K562 (cell line): ENCODE measurements around the gene BPIFB6. TPM values are rescaled to one million over a fixed set of nuclear protein-coding genes. Genes with fewer than 3 reads are reported as not detected.

ENCODE experiments used
- ATAC-seq: fragments of 200-7000 bp; cut with Tn5 transposase; 3 replicates; pipeline ENCODE4 v1.9.1; 2020; ENCODE audit warnings: moderate library complexity
- BruUV-seq: library from RNA; stranded (reverse); fragments of 400-500 nt; replicated peaks from 2 replicates; lab custom pipeline; 2021; lab: Mats Ljungman, UMichigan
- CTCF ChIA-PET: fragments of 300-600 bp; formaldehyde crosslinking; extraction: SDS; loops from one replicate; lab custom pipeline; 2021; ENCODE audit warnings: low intra/inter-chr PET ratio; lab: Yijun Ruan, JAX
- POLR2A ChIA-PET: fragments of 300-600, 350-650 bp; sonication (Branson Sonifier 250); formaldehyde crosslinking; extraction: SDS; loops from one replicate; lab custom pipeline; 2021; ENCODE audit warnings: antibody characterized with exemption, inconsistent platforms; lab: Yijun Ruan, JAX
- DNase-seq, 4 experiments: peaks; one replicate each; pipeline versions ENCODE4 v3.0.0 to v3.0.0-alpha.2; 2011 to 2018; ENCODE audit warnings: low spot score in 3 of 4, mixed read lengths in 3 of 4; ENCODE audit errors: extremely low read depth in 1 of 4
- FAIRE-seq: peaks from 2 replicates; lab custom pipeline; 2011; peaks lifted over from hg19 to GRCh38; lab: Jason Lieb, UNC
- H2AFZ ChIP-seq: 2 replicates; pipeline ENCODE4 v1.6.0; 2011; ENCODE audit warnings: low read depth, low read length, control low read depth, inconsistent platforms
- H3K27ac ChIP-seq: fragments of 200-600 bp; 3 replicates; pipeline ENCODE4 v1.8.0; 2011; ENCODE audit warnings: low read depth, mild to moderate bottlenecking, control low read depth, inconsistent platforms, low read length, moderate library complexity, mixed read lengths; ENCODE audit errors: extremely low read depth
- H3K27me3 ChIP-seq, 2 experiments: fragments of 300-600 bp in 1 of 2; 2 replicates in 1 of 2; 3 replicates in 1 of 2; pipeline versions ENCODE4 v1.6.0 to v1.8.0; 2011; ENCODE audit warnings: inconsistent platforms in 2 of 2, low read length in 2 of 2, mild to moderate bottlenecking in 1 of 2, mixed read lengths in 1 of 2, moderate library complexity in 1 of 2; ENCODE audit not compliant: control insufficient read depth in 2 of 2, insufficient read depth in 2 of 2
- H3K36me3 ChIP-seq: fragments of 300-600 bp; 3 replicates; pipeline ENCODE4 v1.8.0; 2011; ENCODE audit warnings: mild to moderate bottlenecking, low read length, inconsistent platforms; ENCODE audit not compliant: control insufficient read depth, insufficient read depth
- H3K4me1 ChIP-seq, 2 experiments: fragments of 200-600 bp in 1 of 2; replicated peaks in 1 of 2; 2 replicates in 1 of 2; 3 replicates in 1 of 2; pipeline versions ENCODE4 v1.5.1 to v1.8.0; 2011; ENCODE audit warnings: inconsistent platforms in 2 of 2, low read length in 2 of 2, mild to moderate bottlenecking in 1 of 2, mixed read lengths in 1 of 2, moderate library complexity in 1 of 2; ENCODE audit not compliant: control insufficient read depth in 2 of 2, insufficient read depth in 2 of 2
- H3K4me2 ChIP-seq: 2 replicates; pipeline ENCODE4 v1.6.1; 2011; ENCODE audit warnings: low read length, control low read depth, inconsistent platforms, mixed read lengths; ENCODE audit not compliant: insufficient read depth
- H3K4me3 ChIP-seq: fragments of 200-600 bp; sonication (generic), shearing (Covaris generic); 2 replicates; pipeline ENCODE4 v1.5.1; 2016; ENCODE audit warnings: control low read depth, inconsistent platforms
- H3K79me2 ChIP-seq: fragments of 200-600 bp; 3 replicates; pipeline ENCODE4 v1.8.0; 2011; ENCODE audit warnings: low read length, inconsistent platforms; ENCODE audit not compliant: control insufficient read depth, insufficient read depth
- H3K9ac ChIP-seq, 2 experiments: 2 replicates each; pipeline versions ENCODE4 v1.6.0 to v1.6.1; 2011; ENCODE audit warnings: low read depth in 2 of 2, low read length in 2 of 2, control low read depth in 1 of 2, inconsistent platforms in 1 of 2, mild to moderate bottlenecking in 1 of 2, mixed read lengths in 1 of 2; ENCODE audit not compliant: insufficient read depth in 1 of 2
- H3K9me1 ChIP-seq: one replicate; pipeline ENCODE4 v1.6.0; 2011; ENCODE audit warnings: inconsistent platforms, mild to moderate bottlenecking, low read length, moderate library complexity; ENCODE audit not compliant: control insufficient read depth, insufficient read depth
- H3K9me3 ChIP-seq: replicated peaks from 2 replicates; pipeline ENCODE4 v1.5.1; 2011; ENCODE audit warnings: low read depth, low read length, inconsistent platforms; ENCODE audit not compliant: control insufficient read depth, insufficient read depth
- H4K20me1 ChIP-seq: replicated peaks from 2 replicates; pipeline ENCODE4 v1.6.1; 2011; ENCODE audit warnings: low read length, inconsistent platforms, mixed read lengths; ENCODE audit not compliant: control insufficient read depth, insufficient read depth
- ARHGAP35 ChIP-seq: fragments of 450-650 bp; IDR thresholded peaks from 2 replicates; pipeline ENCODE4 v1.6.1; 2018; ENCODE audit not compliant: partially characterized antibody
- HOXB6 ChIP-seq: fragments of 250-450 bp; sonication (Bioruptor Pico); IDR thresholded peaks from 2 replicates; pipeline ENCODE4 v1.5.1; 2022; ENCODE audit warnings: mild to moderate bottlenecking, borderline replicate concordance
- KLF1 ChIP-seq: fragments of 450-650 bp; IDR thresholded peaks from 2 replicates; pipeline ENCODE4 v1.6.1; 2016; ENCODE audit warnings: missing genetic modification characterization, missing compliant biosample characterization
- LEF1 ChIP-seq: fragments of 450-650 bp; IDR thresholded peaks from 2 replicates; pipeline ENCODE4 v1.6.1; 2016; ENCODE audit warnings: mild to moderate bottlenecking
- MCM7 ChIP-seq, 2 experiments: fragments of 450-650 bp; IDR thresholded peaks; 2 replicates each; pipeline ENCODE4 v1.6.1; 2016 to 2018
- MTF1 ChIP-seq: fragments of 250-450 bp; sonication (Bioruptor Pico); IDR thresholded peaks from 2 replicates; pipeline ENCODE4 v1.9.0; 2021; ENCODE audit warnings: moderate library complexity, mild to moderate bottlenecking, inconsistent platforms, borderline replicate concordance
- POLR3G ChIP-seq: IDR thresholded peaks from 2 replicates; pipeline ENCODE4 v1.6.1; 2011; ENCODE audit not compliant: insufficient read length, insufficient replicate concordance; ENCODE audit errors: extremely low read depth
- SAFB2 ChIP-seq: fragments of 200-400 bp; formaldehyde crosslinking; IDR thresholded peaks from 2 replicates; pipeline ENCODE4 v1.6.1; 2018; ENCODE audit warnings: borderline replicate concordance, low read length, low read depth, moderate library complexity; ENCODE audit not compliant: severe bottlenecking
- SOX6 ChIP-seq: fragments of 450-650 bp; IDR thresholded peaks from 2 replicates; pipeline ENCODE4 v1.6.1; 2014; ENCODE audit warnings: mild to moderate bottlenecking
- WHSC1 ChIP-seq: IDR thresholded peaks from one replicate; pipeline ENCODE4 v1.6.1; 2012; ENCODE audit warnings: low read length, control low read depth, inconsistent platforms
- XRCC5 ChIP-seq: fragments of 200-400 bp; formaldehyde crosslinking; IDR thresholded peaks from 2 replicates; pipeline ENCODE4 v1.6.1; 2017; ENCODE audit warnings: low read depth, mild to moderate bottlenecking, low read length
- ZNF146 ChIP-seq: IDR thresholded peaks from one replicate; pipeline ENCODE4 v1.6.1; 2018; ENCODE audit warnings: missing compliant biosample characterization; ENCODE audit not compliant: unreplicated experiment
- ZNF197 ChIP-seq: fragments of 200-800 bp; sonication (Bioruptor generic); IDR thresholded peaks from 2 replicates; pipeline ENCODE4 v1.6.1; 2016; ENCODE audit warnings: low read depth, missing genetic modification characterization, missing compliant biosample characterization
- ZNF324 ChIP-seq: fragments of 250-450 bp; sonication (Bioruptor Pico); IDR thresholded peaks from 2 replicates; pipeline ENCODE4 v1.4.0; 2020; ENCODE audit warnings: mild to moderate bottlenecking
- ZNF41 ChIP-seq: fragments of 250-450 bp; sonication (Bioruptor Pico); conservative IDR thresholded peaks from 2 replicates; pipeline ENCODE4 v1.4.0; 2020; ENCODE audit warnings: mild to moderate bottlenecking
- WGBS: fragments of 100-300 bp; shearing (Covaris generic); methylation state at CpG from one replicate; pipeline ENCODE4 v1.1.6; 2016; ENCODE audit warnings: low coverage, mixed read lengths; ENCODE audit not compliant: insufficient coverage; ENCODE audit errors: missing lambda C conversion rate; 5-methylcytosine and 5-hydroxymethylcytosine counted together
- in situ Hi-C: fragments of 300-500 bp; cut with MboI; formaldehyde crosslinking; loops from 4 replicates; pipeline ENCODE4 v1.15.0; 2018; ENCODE audit warnings: inconsistent platforms, mixed read lengths
- intact Hi-C: fragments of 100-400 bp; cut with micrococcal nuclease; formaldehyde crosslinking; loops from 2 replicates; pipeline ENCODE4 v1.14.2; 2022
- polyA plus RNA-seq, 8 experiments: library from polyadenylated mRNA; depleted of rRNA in 4 of 8; stranded (reverse) in 5 of 8; unstranded in 3 of 8; fragments of >200 nt; fragmentation: Nextera tagmentation in 2 of 8; fragmentation: Illumina TruSeq in 1 of 8; extraction: Ambion mirVana in 2 of 8; extraction: Trizol in 1 of 8; gene quantifications; 2 replicates each; pipeline versions ENCODE4 v1.2.1 to v1.2.3, GENCODE V29; 2011 to 2014; ENCODE audit warnings: inconsistent platforms in 1 of 8, missing spikeins in 1 of 8
- total RNA-seq, 7 experiments: library from RNA; depleted of rRNA in 6 of 7; stranded (reverse); fragments of >200 nt in 6 of 7; fragmentation: Illumina TruSeq in 2 of 7; extraction: Trizol in 2 of 7; gene quantifications; 2 replicates each; pipeline versions ENCODE4 v1.2.1 to v1.2.3, GENCODE V29; 2011 to 2021; ENCODE audit warnings: low replicate concordance in 1 of 7
- TF ChIP-seq, protein P1 (sequence below): fragments of 200-800 bp; sonication (Bioruptor generic); IDR thresholded peaks from 2 replicates; pipeline ENCODE4 v1.6.1; 2017; ENCODE audit warnings: missing genetic modification characterization, missing compliant biosample characterization
- TF ChIP-seq, protein P2 (sequence below): fragments of 450-650 bp; IDR thresholded peaks from 2 replicates; pipeline ENCODE4 v1.6.1; 2016; ENCODE audit warnings: antibody characterized with exemption
- TF ChIP-seq, protein P3 (sequence below): fragments of 250-450 bp; sonication (Bioruptor Pico); IDR thresholded peaks from 2 replicates; pipeline ENCODE4 v1.8.0; 2022; ENCODE audit warnings: moderate library complexity, mild to moderate bottlenecking, inconsistent platforms

BPIFB6 gene
- total and polyA plus RNA-seq, 9 of the 15 experiments (the other 6 are each of a cell fraction or from before 2014, with no cell fraction given), result not detected

DNA sequence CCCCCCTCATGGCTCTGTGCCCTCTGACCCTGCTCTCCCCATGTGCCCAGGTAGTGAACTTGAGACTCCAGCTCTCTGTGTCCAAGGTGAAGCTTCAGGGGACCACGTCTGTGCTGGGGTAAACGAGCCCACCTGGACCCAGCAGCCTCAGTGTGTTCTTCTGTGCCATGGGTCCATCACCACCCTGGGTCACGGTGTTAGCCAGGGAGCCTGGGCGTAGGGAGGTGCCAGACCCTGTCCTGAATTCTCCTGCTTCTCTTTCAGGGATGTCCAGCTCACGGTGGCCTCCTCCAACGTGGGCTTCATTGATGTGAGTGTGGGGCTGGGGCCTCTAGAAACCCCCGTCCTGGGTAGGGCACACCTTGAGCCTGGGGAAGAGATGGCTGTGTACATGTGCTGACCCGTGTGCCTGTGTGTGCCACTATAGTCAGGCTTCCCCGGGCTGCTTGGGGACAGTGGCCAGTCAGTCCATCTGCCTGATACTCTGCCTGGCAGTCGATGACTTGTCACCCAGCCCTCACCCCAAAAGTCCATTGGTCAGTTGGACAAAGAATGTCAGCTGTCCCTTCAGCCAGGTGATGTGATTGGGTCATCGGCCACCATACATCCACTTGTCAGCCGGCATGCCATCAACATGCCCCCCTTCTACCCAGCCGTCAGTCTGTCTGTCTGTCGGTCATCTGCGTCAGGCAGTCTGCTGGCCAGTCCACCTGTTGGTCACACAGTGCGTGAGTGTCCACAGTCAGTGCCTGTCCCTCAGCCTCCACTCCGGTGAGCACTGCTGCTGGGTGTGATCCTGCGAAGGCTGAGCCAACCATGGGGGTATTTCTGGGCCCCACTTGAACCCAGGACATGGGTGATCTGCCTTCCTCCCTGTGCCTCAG is 10.9 kb upstream of the BPIFB6 start (continued):
- TF ChIP-seq HOXB6 (CRISPR knock-in tag) (no peak), XRCC5 (no peak), ZNF324 (CRISPR knock-in tag) (no peak), ZNF41 (CRISPR knock-in tag) (no peak)
- TF ChIP-seq, protein P1, sequence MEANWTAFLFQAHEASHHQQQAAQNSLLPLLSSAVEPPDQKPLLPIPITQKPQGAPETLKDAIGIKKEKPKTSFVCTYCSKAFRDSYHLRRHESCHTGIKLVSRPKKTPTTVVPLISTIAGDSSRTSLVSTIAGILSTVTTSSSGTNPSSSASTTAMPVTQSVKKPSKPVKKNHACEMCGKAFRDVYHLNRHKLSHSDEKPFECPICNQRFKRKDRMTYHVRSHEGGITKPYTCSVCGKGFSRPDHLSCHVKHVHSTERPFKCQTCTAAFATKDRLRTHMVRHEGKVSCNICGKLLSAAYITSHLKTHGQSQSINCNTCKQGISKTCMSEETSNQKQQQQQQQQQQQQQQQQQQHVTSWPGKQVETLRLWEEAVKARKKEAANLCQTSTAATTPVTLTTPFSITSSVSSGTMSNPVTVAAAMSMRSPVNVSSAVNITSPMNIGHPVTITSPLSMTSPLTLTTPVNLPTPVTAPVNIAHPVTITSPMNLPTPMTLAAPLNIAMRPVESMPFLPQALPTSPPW (CRISPR knock-in tag), result no peak
- TF ChIP-seq, all 486 proteins: peak for 0

DNA sequence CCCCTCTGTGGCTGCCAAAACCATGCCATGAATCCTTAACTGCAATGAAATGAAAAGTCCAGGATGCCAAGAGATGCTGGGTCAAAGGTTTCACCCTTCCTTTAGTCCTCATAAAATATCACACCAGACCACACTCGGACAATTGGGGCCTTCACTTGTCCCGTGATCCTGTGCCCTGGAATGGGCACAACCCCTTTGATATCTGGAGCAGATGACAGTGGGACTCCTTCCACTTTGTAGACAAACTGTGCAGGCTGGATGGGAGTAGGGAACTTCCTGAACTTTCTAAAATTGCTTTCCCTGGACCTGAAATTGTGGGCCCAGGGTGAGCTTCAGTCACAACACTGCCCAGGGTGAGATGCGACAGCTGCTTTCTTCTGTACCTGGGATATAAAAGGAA is 9.6 kb upstream of the BPIFB6 start:
- no peak for FAIRE-seq
- Histone ChIP-seq H3K9me1 (peaks cover 2% of the 10 kb centered on the region), H3K79me2 (no peaks in the 10 kb centered on the region), H3K9ac (no peak overlapping the region), H3K4me3 (no peak overlapping the region), H3K4me2 (no peak overlapping the region), H2AFZ (no peak overlapping the region), H3K36me3 (no peaks in the 10 kb centered on the region), H3K9me3 (no peaks in the 10 kb centered on the region), H3K27me3 (peaks cover 2 to 26% of the 10 kb centered on the region in 2 experiments; a peak in 3 of 5 replicates), H3K4me1 (0 out of 5 replicates have a peak, but pooled peaks cover 0 to 3% of the 10 kb centered on the region in 2 experiments), H3K27ac (no peak overlapping the region), H4K20me1 (no peaks in the 10 kb centered on the region; the same call in 1 of the 2 replicates)
- 0% methylated on average over 3 of the region's 3 CpGs for WGBS
- ChIA-PET POLR2A (no interaction called here), CTCF (no interaction called here)
- no TSS peak for BruUV-seq
- no peak for DNase-seq
- no peak for ATAC-seq
- intact Hi-C loops (no loop called here), in situ Hi-C loops (no loop called here)
- no peak for TF ChIP-seq LEF1
- TF ChIP-seq, protein P2, sequence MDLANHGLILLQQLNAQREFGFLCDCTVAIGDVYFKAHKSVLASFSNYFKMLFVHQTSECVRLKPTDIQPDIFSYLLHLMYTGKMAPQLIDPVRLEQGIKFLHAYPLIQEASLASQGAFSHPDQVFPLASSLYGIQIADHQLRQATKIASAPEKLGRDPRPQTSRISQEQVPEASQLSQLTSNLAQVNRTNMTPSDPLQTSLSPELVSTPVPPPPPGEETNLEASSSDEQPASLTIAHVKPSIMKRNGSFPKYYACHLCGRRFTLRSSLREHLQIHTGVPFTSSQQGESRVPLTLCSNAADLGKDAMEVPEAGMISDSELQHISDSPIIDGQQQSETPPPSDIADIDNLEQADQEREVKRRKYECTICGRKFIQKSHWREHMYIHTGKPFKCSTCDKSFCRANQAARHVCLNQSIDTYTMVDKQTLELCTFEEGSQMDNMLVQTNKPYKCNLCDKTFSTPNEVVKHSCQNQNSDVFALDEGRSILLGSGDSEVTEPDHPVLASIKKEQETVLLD, result no peak
- no peak for TF ChIP-seq MCM7 (IDR thresholded peaks at IDR 0.05)
- TF ChIP-seq KLF1 (tag), result no peak
- TF ChIP-seq ZNF146 (CRISPR knock-in tag), result no peak
- no peak for TF ChIP-seq ZNF197 (CRISPR knock-in tag)
- no peak for TF ChIP-seq ARHGAP35
- TF ChIP-seq, protein P3, sequence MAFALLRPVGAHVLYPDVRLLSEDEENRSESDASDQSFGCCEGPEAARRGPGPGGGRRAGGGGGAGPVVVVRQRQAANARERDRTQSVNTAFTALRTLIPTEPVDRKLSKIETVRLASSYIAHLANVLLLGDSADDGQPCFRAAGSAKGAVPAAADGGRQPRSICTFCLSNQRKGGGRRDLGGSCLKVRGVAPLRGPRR (CRISPR knock-in tag), result no peak
- no peak for TF ChIP-seq POLR3G
- TF ChIP-seq MTF1, result no peak
- TF ChIP-seq SOX6, result no peak
- TF ChIP-seq WHSC1, result no peak
- no peak for TF ChIP-seq SAFB2
